Activated CD4-positive, alpha-beta T cell treated with anti-CD3 and anti-CD28 coated beads for 1 hour (primary cell): Measurements from ENCODE around the gene MAPT.
"Not testable (repeated sequence)": the region's sequence is repeated elsewhere in the genome, so short reads cannot be mapped to it uniquely, and the experiment has no call there.

ENCODE experiments used
- DNase-seq: peaks from one replicate; pipeline ENCODE4 v3.0.0-alpha.2; 2020

The MAPT gene

GRCh38 chr17:45894022-45894784, at the start of gene MAPT:
TSS of gene MAPT (plus strand) at chr17:45894554. CDS start at chr17:45962338, 67,784 bp downstream.
- peak; percentile 70 for DNase-seq

- DNase-seq, result no peak
These were observed 49.5 kb upstream of the MAPT start, which contains the start of gene SPPL2C for GRCh38 chr17:45844695-45845375. TSS of gene SPPL2C (plus strand) at chr17:45844881. CDS start at chr17:45844907, 26 bp downstream.

GRCh38 chr17:45845376-45846185, 48.8 kb upstream of the MAPT start:
- no peak for DNase-seq

- no peak for DNase-seq
These were observed 48.1 kb upstream of the MAPT start for GRCh38 chr17:45846223-45846622.

GRCh38 chr17:45846646-45847045, 47.7 kb upstream of the MAPT start:
- DNase-seq, result no peak

- DNase-seq, result no peak
These were observed 47.3 kb upstream of the MAPT start for GRCh38 chr17:45847101-45847500.

GRCh38 chr17:45847747-45848146, 46.6 kb upstream of the MAPT start:
- DNase-seq, result no peak

GRCh38 chr17:45848405-45848804, 45.9 kb upstream of the MAPT start:
- no peak for DNase-seq

GRCh38 chr17:45848868-45849535, 45.4 kb upstream of the MAPT start:
- no peak for DNase-seq

GRCh38 chr17:45849536-45849990, 44.8 kb upstream of the MAPT start:
- no peak for DNase-seq

- no peak for DNase-seq
These were observed 44.3 kb upstream of the MAPT start for GRCh38 chr17:45850011-45850410.

- DNase-seq, result no peak
These were observed 43.9 kb upstream of the MAPT start for GRCh38 chr17:45850468-45850867.

- no peak for DNase-seq
These were observed 43.3 kb upstream of the MAPT start for GRCh38 chr17:45851022-45851421.

GRCh38 chr17:45851464-45851863, 42.9 kb upstream of the MAPT start:
- no peak for DNase-seq

- DNase-seq, result no peak
These were observed 42.5 kb upstream of the MAPT start for GRCh38 chr17:45851873-45852272.

GRCh38 chr17:45852535-45853297, 41.6 kb upstream of the MAPT start:
- DNase-seq, result peak; percentile 24

- DNase-seq, result no peak
These were observed 40.1 kb upstream of the MAPT start for GRCh38 chr17:45854209-45854608.

GRCh38 chr17:45855691-45856336, 38.5 kb upstream of the MAPT start:
- no peak for DNase-seq

GRCh38 chr17:45857977-45858708, 36.2 kb upstream of the MAPT start:
- no peak for DNase-seq

GRCh38 chr17:45861165-45861564, 33.2 kb upstream of the MAPT start:
- no peak for DNase-seq

GRCh38 chr17:45862127-45862526, 32.2 kb upstream of the MAPT start:
- not testable (repeated sequence) for DNase-seq
